NCI-H2081 (cell line): ENCODE data around the gene PTGDR2.
"Not testable (repeated sequence)": the region's sequence is repeated elsewhere in the genome, so short reads cannot be mapped to it uniquely, and the experiment has no call there.

Experiments
- DNase-seq, 2 experiments: peaks; one replicate each; lab custom pipeline; 2025; lab: John Stamatoyannopoulos, UW

The PTGDR2 gene

GRCh38 chr11:60841797-60842667, 13.7 kb downstream of the PTGDR2 start, which contains the start of gene CCDC86:
Gene CCDC86, plus strand, starts transcription at chr11:60842113. Its CDS starts 12 bp downstream, at chr11:60842125.
- DNase-seq = peak; percentile 93 to 94

GRCh38 chr11:60840470-60841430, 15.0 kb downstream of the PTGDR2 start:
- no peak for DNase-seq

- DNase-seq = no peak
Observed at GRCh38 chr11:60838132-60838531, 17.6 kb downstream of the PTGDR2 start.

GRCh38 chr11:60836866-60837515, 18.8 kb downstream of the PTGDR2 start:
- no peak for DNase-seq

- DNase-seq = no peak
Observed at GRCh38 chr11:60835534-60835846, 20.3 kb downstream of the PTGDR2 start.

- DNase-seq = no peak
Observed at GRCh38 chr11:60834742-60835533, 20.8 kb downstream of the PTGDR2 start.

GRCh38 chr11:60831501-60832079, 24.2 kb downstream of the PTGDR2 start:
- peak in 1 of 2 experiments; percentile 31 for DNase-seq

- peak; percentile 79 to 85 for DNase-seq
Observed at GRCh38 chr11:60831143-60831500, 24.6 kb downstream of the PTGDR2 start.

GRCh38 chr11:60830478-60831142, 25.1 kb downstream of the PTGDR2 start:
- DNase-seq = no peak

GRCh38 chr11:60825790-60826189, 30.0 kb downstream of the PTGDR2 start:
- no peak for DNase-seq

GRCh38 chr11:60825118-60825517, 30.6 kb downstream of the PTGDR2 start:
- DNase-seq = no peak

- not testable (repeated sequence) for DNase-seq
Observed at GRCh38 chr11:60823745-60824306, 31.9 kb downstream of the PTGDR2 start.

GRCh38 chr11:60821827-60822599, 33.7 kb downstream of the PTGDR2 start:
- DNase-seq = no peak

GRCh38 chr11:60818057-60818456, 37.7 kb downstream of the PTGDR2 start:
- DNase-seq = no peak

- DNase-seq = no peak
Observed at GRCh38 chr11:60816590-60817157, 39.1 kb downstream of the PTGDR2 start.

- DNase-seq = no peak
Observed at GRCh38 chr11:60814112-60814511, 41.6 kb downstream of the PTGDR2 start.

GRCh38 chr11:60813324-60813723, 42.4 kb downstream of the PTGDR2 start:
- DNase-seq = no peak

- peak in 1 of 2 experiments; percentile 14 for DNase-seq
Observed at GRCh38 chr11:60810569-60810968, 45.2 kb downstream of the PTGDR2 start.

- DNase-seq = no peak
Observed at GRCh38 chr11:60810151-60810550, 45.6 kb downstream of the PTGDR2 start.
